H1 (cell line): ENCODE measurements around the gene SLC25A11. TPM values are rescaled to one million over a fixed set of nuclear protein-coding genes. Genes with fewer than 3 reads are reported as not detected.
A peak's percentile ranks its signal among the peaks of the same experiment; 100 is the strongest.

ENCODE experiments used
- CTCF ChIA-PET: fragments of 300-600 bp; sonication (Branson Sonifier 250); formaldehyde crosslinking; loops from one replicate; lab custom pipeline; 2021; ENCODE audit not compliant: partially characterized antibody; lab: Charles Lee
- POLR2A ChIA-PET: fragments of 300-600 bp; sonication (Branson Sonifier 250); formaldehyde crosslinking; loops from one replicate; lab custom pipeline; 2021; ENCODE audit warnings: inconsistent platforms; ENCODE audit not compliant: partially characterized antibody; lab: Charles Lee
- DNase-seq, 2 experiments: peaks; one replicate each; pipeline versions ENCODE4 v3.0.0 to v3.0.0-alpha.2; 2010 to 2022; ENCODE audit warnings: low spot score in 2 of 2, low read depth in 1 of 2, mixed read lengths in 1 of 2
- FAIRE-seq: peaks from 2 replicates; lab custom pipeline; 2011; peaks lifted over from hg19 to GRCh38; lab: Jason Lieb, UNC
- H2AFZ ChIP-seq: 2 replicates; pipeline ENCODE4 v1.8.1; 2012; ENCODE audit warnings: low read length, inconsistent platforms
- H2AK5ac ChIP-seq: 2 replicates; pipeline ENCODE4 v1.6.1; 2013; ENCODE audit warnings: low read depth, low read length
- H2BK120ac ChIP-seq: replicated peaks from 2 replicates; pipeline ENCODE3; 2013; ENCODE audit warnings: low read depth, low read length, inconsistent platforms
- H2BK12ac ChIP-seq: 2 replicates; pipeline ENCODE4 v1.6.1; 2013; ENCODE audit warnings: low read depth, low read length
- H2BK15ac ChIP-seq: 2 replicates; pipeline ENCODE4 v1.6.1; 2013; ENCODE audit warnings: low read length
- H2BK20ac ChIP-seq: 2 replicates; pipeline ENCODE4 v1.6.1; 2013; ENCODE audit warnings: low read length
- H2BK5ac ChIP-seq: 2 replicates; pipeline ENCODE4 v1.6.1; 2013; ENCODE audit warnings: low read depth, low read length
- H3K14ac ChIP-seq: 2 replicates; pipeline ENCODE4 v1.6.1; 2013; ENCODE audit warnings: inconsistent platforms; ENCODE audit not compliant: insufficient read length
- H3K18ac ChIP-seq: 2 replicates; pipeline ENCODE4 v1.6.1; 2013; ENCODE audit warnings: low read length; ENCODE audit errors: extremely low read depth
- H3K23ac ChIP-seq: 2 replicates; pipeline ENCODE4 v1.6.1; 2013; ENCODE audit warnings: inconsistent platforms; ENCODE audit not compliant: insufficient read length
- H3K23me2 ChIP-seq: 2 replicates; pipeline ENCODE4 v1.6.1; 2013; ENCODE audit warnings: low read depth, low read length
- H3K27ac ChIP-seq: 2 replicates; pipeline ENCODE4 v1.6.1; 2011; ENCODE audit warnings: low read depth, low read length, inconsistent platforms
- H3K27me3 ChIP-seq, 4 experiments: replicated peaks in 1 of 4; 1 replicate in 1 of 4; 2 replicates in 3 of 4; pipeline versions ENCODE4 v1.6.1 to v1.8.1; 2011 to 2013; ENCODE audit warnings: low read length in 3 of 4, mild to moderate bottlenecking in 3 of 4, inconsistent platforms in 2 of 4, mixed read lengths in 2 of 4, moderate library complexity in 1 of 4; ENCODE audit not compliant: control insufficient read depth in 3 of 4, insufficient read depth in 3 of 4; ENCODE audit errors: extremely low read depth in 1 of 4
- H3K36me3 ChIP-seq, 4 experiments: 2 replicates each; pipeline versions ENCODE4 v1.6.1 to v1.8.1; 2011 to 2013; ENCODE audit warnings: mild to moderate bottlenecking in 4 of 4, low read length in 3 of 4, moderate library complexity in 2 of 4, control low read depth in 1 of 4, inconsistent platforms in 1 of 4; ENCODE audit not compliant: insufficient read depth in 4 of 4, control insufficient read depth in 2 of 4
- H3K4ac ChIP-seq: replicated peaks from 2 replicates; pipeline ENCODE3; 2013; ENCODE audit warnings: low read length, low read depth, mixed read lengths, inconsistent platforms; ENCODE audit not compliant: insufficient read length
- H3K4me1 ChIP-seq, 4 experiments: replicated peaks in 1 of 4; 1 replicate in 1 of 4; 2 replicates in 3 of 4; pipeline versions ENCODE4 v1.6.1 to v1.8.1; 2011 to 2013; ENCODE audit warnings: low read length in 3 of 4, inconsistent platforms in 2 of 4, mixed read lengths in 1 of 4; ENCODE audit not compliant: insufficient read depth in 4 of 4, control insufficient read depth in 3 of 4
- H3K4me2 ChIP-seq, 2 experiments: 2 replicates each; pipeline versions ENCODE4 v1.6.1 to v1.8.1; 2011 to 2013; ENCODE audit warnings: low read depth in 2 of 2, low read length in 2 of 2, control low read depth in 1 of 2, inconsistent platforms in 1 of 2, mild to moderate bottlenecking in 1 of 2; ENCODE audit not compliant: insufficient read depth in 1 of 2
- H3K4me3 ChIP-seq, 4 experiments: fragments of 200-600, 300-600 bp in 1 of 4; sonication (generic), shearing (Covaris generic), sonication (Bioruptor Twin) in 1 of 4; 2 replicates each; pipeline versions ENCODE4 v1.5.1 to v1.8.1; 2011 to 2016; ENCODE audit warnings: low read length in 4 of 4, low read depth in 3 of 4, control low read depth in 2 of 4, inconsistent platforms in 2 of 4, mild to moderate bottlenecking in 2 of 4, mixed read lengths in 1 of 4, moderate library complexity in 1 of 4; ENCODE audit not compliant: insufficient read depth in 2 of 4; ENCODE audit errors: extremely low read depth in 1 of 4
- H3K56ac ChIP-seq: replicated peaks from 2 replicates; pipeline ENCODE3; 2013; ENCODE audit warnings: low read depth, mild to moderate bottlenecking, mixed read lengths, low read length, inconsistent platforms; ENCODE audit not compliant: insufficient read length
- H3K79me1 ChIP-seq: 2 replicates; pipeline ENCODE4 v1.6.1; 2013; ENCODE audit warnings: low read depth, low read length, control low read depth
- H3K79me2 ChIP-seq, 2 experiments: 2 replicates each; pipeline versions ENCODE4 v1.6.1 to v1.8.1; 2012 to 2013; ENCODE audit warnings: low read length in 2 of 2, mild to moderate bottlenecking in 2 of 2, inconsistent platforms in 1 of 2; ENCODE audit not compliant: insufficient read depth in 2 of 2, control insufficient read depth in 1 of 2
- H3K9ac ChIP-seq, 4 experiments: replicated peaks in 1 of 4; 1 replicate in 1 of 4; 2 replicates in 3 of 4; pipeline versions ENCODE4 v1.6.1 to v1.8.1; 2011 to 2013; ENCODE audit warnings: low read depth in 3 of 4, low read length in 3 of 4, control low read depth in 2 of 4, mild to moderate bottlenecking in 2 of 4, moderate library complexity in 2 of 4, inconsistent platforms in 1 of 4; ENCODE audit errors: extremely low read depth in 1 of 4
- H3K9me3 ChIP-seq, 2 experiments: 2 replicates each; pipeline versions ENCODE4 v1.6.1 to v1.8.1; 2012 to 2013; ENCODE audit warnings: mild to moderate bottlenecking in 2 of 2, moderate library complexity in 2 of 2, control low read depth in 1 of 2, inconsistent platforms in 1 of 2, low read depth in 1 of 2, low read length in 1 of 2, mixed read lengths in 1 of 2; ENCODE audit not compliant: insufficient read depth in 2 of 2
- H4K20me1 ChIP-seq, 2 experiments: replicated peaks in 1 of 2; 2 replicates each; pipeline versions ENCODE3 to v1.8.1; 2011 to 2013; ENCODE audit warnings: inconsistent platforms in 2 of 2, low read length in 2 of 2, mild to moderate bottlenecking in 1 of 2; ENCODE audit not compliant: insufficient read depth in 2 of 2, control insufficient read depth in 1 of 2
- H4K5ac ChIP-seq: 2 replicates; pipeline ENCODE4 v1.6.1; 2013; ENCODE audit warnings: low read length, low read depth, mixed read lengths, inconsistent platforms; ENCODE audit not compliant: insufficient read length
- H4K8ac ChIP-seq: 2 replicates; pipeline ENCODE4 v1.8.0; 2013; ENCODE audit warnings: mild to moderate bottlenecking, moderate library complexity, low read length, inconsistent platforms; ENCODE audit not compliant: insufficient read depth; ENCODE audit errors: extremely low read depth
- H4K91ac ChIP-seq: replicated peaks from 2 replicates; pipeline ENCODE3; 2013; ENCODE audit warnings: low read length, mixed read lengths, inconsistent platforms; ENCODE audit not compliant: insufficient read length
- CTCF ChIP-seq, 3 experiments: IDR thresholded peaks; 1 replicate in 2 of 3; 2 replicates in 1 of 3; pipeline versions ENCODE4 v1.5.1 to v1.6.1; 2011; ENCODE audit warnings: low read length in 3 of 3, mild to moderate bottlenecking in 3 of 3, inconsistent platforms in 2 of 3, low read depth in 1 of 3, moderate library complexity in 1 of 3; ENCODE audit not compliant: insufficient read depth in 1 of 3; ENCODE audit errors: control extremely low read depth in 1 of 3
- RAD21 ChIP-seq, 2 experiments: IDR thresholded peaks in 1 of 2; conservative IDR thresholded peaks in 1 of 2; 2 replicates each; pipeline ENCODE4 v1.6.1; 2011; ENCODE audit warnings: low read depth in 2 of 2, low read length in 2 of 2, improper control_type of control experiment in 1 of 2, inconsistent platforms in 1 of 2, mild to moderate bottlenecking in 1 of 2, moderate library complexity in 1 of 2
- SP1 ChIP-seq: IDR thresholded peaks from 2 replicates; pipeline ENCODE4 v1.6.1; 2011; ENCODE audit warnings: low read depth, low read length
- whole genome bisulfite sequencing, 2 experiments: shearing (Covaris generic) in 1 of 2; methylation state at CpG; one replicate each; pipeline versions ENCODE4 v1.1.6 to v1.1.7; 2013 to 2015; ENCODE audit warnings: low lambda C conversion rate in 2 of 2, mixed read lengths in 2 of 2, inconsistent platforms in 1 of 2, low coverage in 1 of 2, missing lambda C conversion rate in 1 of 2; ENCODE audit not compliant: insufficient replicate concordance in 2 of 2, insufficient coverage in 1 of 2, insufficient read length in 1 of 2; ENCODE audit errors: extremely low coverage in 1 of 2, missing lambda C conversion rate in 1 of 2; 5-methylcytosine and 5-hydroxymethylcytosine counted together
- polyA plus RNA-seq, 7 experiments: library from polyadenylated mRNA; depleted of rRNA in 3 of 7; stranded (reverse) in 5 of 7; unstranded in 2 of 7; fragments of >200 nt in 5 of 7; fragments of 200-250 nt in 2 of 7; gene quantifications; 1 replicate in 5 of 7; 2 replicates in 1 of 7; 4 replicates in 1 of 7; pipeline versions ENCODE4 v1.2.1 to v1.2.3, GENCODE V29; 2011 to 2013; ENCODE audit warnings: missing spikeins in 2 of 7, mixed read lengths in 2 of 7
- total RNA-seq: library from RNA; stranded (reverse); fragmentation: NEBNext Ultra II Directional; extraction: Animal tissue kit (Norgen Biotek cat#: 25700); gene quantifications from 2 replicates; pipeline ENCODE4 v1.2.1, GENCODE V29; 2021

SLC25A11 gene
- total and polyA plus RNA-seq, 2 of the 8 experiments (the other 6 are each of a cell fraction or from before 2014, with no cell fraction given) = 55.9 to 97.0 TPM

- Histone ChIP-seq H3K4me1 (peaks cover 0 to 4% (median 2%) of the 10 kb centered on the region in 4 experiments; a peak in 5 of 7 replicates), H4K20me1 (peaks cover 0 to 10% of the 10 kb centered on the region in 2 experiments), H3K9ac (no peak overlapping the region), H2BK120ac (no peak overlapping the region), H3K27me3 (no peaks in the 10 kb centered on the region), H2BK20ac (no peak overlapping the region), H3K27ac (0 out of 2 replicates have a peak overlapping the region, but pooled peaks have one; percentile 55), H3K9me3 (no peaks in the 10 kb centered on the region), H3K56ac (no peak overlapping the region), H3K23ac (no peak overlapping the region), H2BK12ac (no peak overlapping the region), H3K4me2 (no peak overlapping the region; a peak in 1 of 4 replicates), H3K4me3 (no peak overlapping the region), H4K8ac (no peak overlapping the region), H2BK5ac (no peak overlapping the region), H3K18ac (no peak overlapping the region), H4K5ac (no peak overlapping the region), H3K4ac (no peak overlapping the region), H3K36me3 (peaks cover 11 to 31% (median 26%) of the 10 kb centered on the region in 4 experiments), H2AK5ac (no peak overlapping the region), H3K79me1 (no peaks in the 10 kb centered on the region; the same call in 1 of the 2 replicates), H3K23me2 (peaks cover 3% of the 10 kb centered on the region; the same call in 1 of the 2 replicates), H3K79me2 (no peaks in the 10 kb centered on the region), H2BK15ac (no peak overlapping the region), H4K91ac (no peak overlapping the region), H3K14ac (no peak overlapping the region), H2AFZ (no peak overlapping the region)
- no peak for TF ChIP-seq SP1
- TF ChIP-seq CTCF (IDR thresholded peaks at IDR 0.05; ENCODE audit: control extremely low read depth in 1 of 3, insufficient read depth in 1 of 3, low read depth in 1 of 3, low read length in 3 of 3) = peak; percentile 54 to 69 (median 55)
- TF ChIP-seq RAD21 (IDR thresholded peaks at IDR 0.05 in 1 of 2, conservative IDR thresholded peaks at IDR 0.05 in 1 of 2; ENCODE audit: low read depth in 2 of 2, low read length in 2 of 2) = peak; percentile 21 to 25; a peak in 3 of 4 replicates
- POLR2A ChIA-PET = interaction anchor here (0.5 to 2.1 kb wide), 7 partner anchors 13 to 303 kb away, joined by 3 to 5 read pairs (median 3); partner anchors contain the start of gene SPAG7
- 87% methylated on average over 23 of the region's 27 CpGs; no CpG with 5 or more reads in 1 of the 2 experiments for WGBS, 2 experiments
- FAIRE-seq (no peak), DNase-seq (peak in 1 of 2 experiments; percentile 75)
- CTCF ChIA-PET = interaction anchor here (0.6 to 3.2 kb wide), 27 partner anchors 10 to 329 kb away, joined by 3 to 17 read pairs (median 3); partner anchors contain the start of genes GLTPD2 and PLD2
Measured at GRCh38 chr17:4895657-4896331, 44.1 kb downstream of the SLC25A11 start.
